Measurements from ENCODE around the gene ARPC2. TPM values are rescaled to one million over a fixed set of nuclear protein-coding genes. Genes with fewer than 3 reads are reported as not detected.

ARPC2 gene
- total RNA-seq, 3 donors from 2014 or later = 262 to 322 (median 313) TPM

- Histone ChIP-seq H3K4me1 (ENCODE audit: low read depth) (peaks cover 36% of the 10 kb centered on the region), H3K36me3 (ENCODE audit: low read depth) (no peaks in the 10 kb centered on the region), H3K4me3 (no peak overlapping the region), H3K9me3 (no peaks in the 10 kb centered on the region)
- intact Hi-C loops (cut with DNase I, micrococcal nuclease) = no loop called here
- DNase-seq (peak in 1 of 3 donors; percentile 33), ATAC-seq (no peak)
- no peak for TF ChIP-seq CTCF (IDR thresholded peaks at IDR 0.05)
Observed at GRCh38 chr2:218295029-218295428, 78.0 kb downstream of the ARPC2 start.

- TF ChIP-seq CTCF (IDR thresholded peaks at IDR 0.05) = no peak
- intact Hi-C loops (cut with DNase I, micrococcal nuclease) = no loop called here
- no peak overlapping the region for H3K4me3 ChIP-seq
- DNase-seq (no peak), ATAC-seq (no peak)
- no peaks in the 10 kb centered on the region for H3K9me3 ChIP-seq
- H3K4me1 ChIP-seq (ENCODE audit: low read depth) = peaks cover 26% of the 10 kb centered on the region
- no peaks in the 10 kb centered on the region for H3K36me3 ChIP-seq (ENCODE audit: low read depth)
Observed at GRCh38 chr2:218296200-218296599, 79.2 kb downstream of the ARPC2 start.

- no peak overlapping the region for H3K4me3 ChIP-seq
- H3K4me1 ChIP-seq (ENCODE audit: low read depth) = peaks cover 22% of the 10 kb centered on the region
- intact Hi-C loops (cut with DNase I, micrococcal nuclease) = no loop called here
- no peak for ATAC-seq
- TF ChIP-seq CTCF (IDR thresholded peaks at IDR 0.05) = no peak
- no peaks in the 10 kb centered on the region for H3K9me3 ChIP-seq
- DNase-seq = no peak
- H3K36me3 ChIP-seq (ENCODE audit: low read depth) = no peaks in the 10 kb centered on the region
Observed at GRCh38 chr2:218296847-218297246, 79.9 kb downstream of the ARPC2 start.

GRCh38 chr2:218298314-218298875 lies 81.4 kb downstream of the ARPC2 start:
- intact Hi-C loops (cut with DNase I, micrococcal nuclease) = no loop called here
- ATAC-seq (no peak), DNase-seq (no peak)
- Histone ChIP-seq H3K36me3 (ENCODE audit: low read depth) (no peaks in the 10 kb centered on the region), H3K9me3 (no peaks in the 10 kb centered on the region), H3K4me3 (no peak overlapping the region), H3K4me1 (ENCODE audit: low read depth) (peaks cover 17% of the 10 kb centered on the region)
- TF ChIP-seq CTCF (IDR thresholded peaks at IDR 0.05) = no peak

GRCh38 chr2:218300141-218300540 lies 83.2 kb downstream of the ARPC2 start:
- DNase-seq (no peak), ATAC-seq (no peak)
- Histone ChIP-seq H3K4me3 (no peak overlapping the region), H3K9me3 (no peaks in the 10 kb centered on the region), H3K4me1 (ENCODE audit: low read depth) (no peaks in the 10 kb centered on the region), H3K36me3 (ENCODE audit: low read depth) (no peaks in the 10 kb centered on the region)
- TF ChIP-seq CTCF (IDR thresholded peaks at IDR 0.05) = no peak
- intact Hi-C loops (cut with DNase I, micrococcal nuclease) = loop anchor here in 1 of 2 donors (10.0 kb wide), 1 partner anchor 55 kb away; the partner anchor contains the start of gene CATIP
